ENCODE data around the gene RAD51AP2. TPM values are rescaled to one million over a fixed set of nuclear protein-coding genes. Genes with fewer than 3 reads are reported as not detected.

Gene RAD51AP2
- total and polyA plus RNA-seq, 3 donors from 2014 or later, result 2.7 to 22.7 (median 11.1) TPM

- TF ChIP-seq, protein P1, sequence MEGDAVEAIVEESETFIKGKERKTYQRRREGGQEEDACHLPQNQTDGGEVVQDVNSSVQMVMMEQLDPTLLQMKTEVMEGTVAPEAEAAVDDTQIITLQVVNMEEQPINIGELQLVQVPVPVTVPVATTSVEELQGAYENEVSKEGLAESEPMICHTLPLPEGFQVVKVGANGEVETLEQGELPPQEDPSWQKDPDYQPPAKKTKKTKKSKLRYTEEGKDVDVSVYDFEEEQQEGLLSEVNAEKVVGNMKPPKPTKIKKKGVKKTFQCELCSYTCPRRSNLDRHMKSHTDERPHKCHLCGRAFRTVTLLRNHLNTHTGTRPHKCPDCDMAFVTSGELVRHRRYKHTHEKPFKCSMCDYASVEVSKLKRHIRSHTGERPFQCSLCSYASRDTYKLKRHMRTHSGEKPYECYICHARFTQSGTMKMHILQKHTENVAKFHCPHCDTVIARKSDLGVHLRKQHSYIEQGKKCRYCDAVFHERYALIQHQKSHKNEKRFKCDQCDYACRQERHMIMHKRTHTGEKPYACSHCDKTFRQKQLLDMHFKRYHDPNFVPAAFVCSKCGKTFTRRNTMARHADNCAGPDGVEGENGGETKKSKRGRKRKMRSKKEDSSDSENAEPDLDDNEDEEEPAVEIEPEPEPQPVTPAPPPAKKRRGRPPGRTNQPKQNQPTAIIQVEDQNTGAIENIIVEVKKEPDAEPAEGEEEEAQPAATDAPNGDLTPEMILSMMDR (IDR thresholded peaks at IDR 0.05), result no peak
- no peak for TF ChIP-seq POLR2A (IDR thresholded peaks at IDR 0.05)
- H3K4me3 ChIP-seq, result no peak overlapping the region
- H3K4me1 ChIP-seq, result no peaks in the 10 kb centered on the region
- intact Hi-C loops (cut with DNase I; ENCODE audit: low total_unique reads), result no loop called here
- H3K27me3 ChIP-seq, result no peaks in the 10 kb centered on the region
- H3K36me3 ChIP-seq (ENCODE audit: low read depth, missing control alignments), result no peaks in the 10 kb centered on the region
- H3K27ac ChIP-seq, result no peak overlapping the region
- no peaks in the 10 kb centered on the region for H3K9me3 ChIP-seq
- WGBS, 2 donors, result 71 to 93% methylated on average over 2 of the region's 2 CpGs
- DNase-seq, result no peak
These were observed 38.4 kb downstream of the RAD51AP2 start for GRCh38 chr2:17479875-17480274.

- no peak for TF ChIP-seq POLR2A (IDR thresholded peaks at IDR 0.05)
- TF ChIP-seq, protein P1 (IDR thresholded peaks at IDR 0.05), result no peak
- no peaks in the 10 kb centered on the region for H3K4me1 ChIP-seq
- H3K36me3 ChIP-seq (ENCODE audit: low read depth, missing control alignments), result no peaks in the 10 kb centered on the region
- no peak overlapping the region for H3K27ac ChIP-seq
- intact Hi-C loops (cut with DNase I; ENCODE audit: low total_unique reads), result no loop called here
- no peak for DNase-seq
- no peaks in the 10 kb centered on the region for H3K9me3 ChIP-seq
- no peak overlapping the region for H3K4me3 ChIP-seq
- no peaks in the 10 kb centered on the region for H3K27me3 ChIP-seq
- 67 to 74% methylated on average over 2 of the region's 2 CpGs for WGBS, 2 donors
These were observed 41.4 kb downstream of the RAD51AP2 start for GRCh38 chr2:17476830-17477229.

DNA sequence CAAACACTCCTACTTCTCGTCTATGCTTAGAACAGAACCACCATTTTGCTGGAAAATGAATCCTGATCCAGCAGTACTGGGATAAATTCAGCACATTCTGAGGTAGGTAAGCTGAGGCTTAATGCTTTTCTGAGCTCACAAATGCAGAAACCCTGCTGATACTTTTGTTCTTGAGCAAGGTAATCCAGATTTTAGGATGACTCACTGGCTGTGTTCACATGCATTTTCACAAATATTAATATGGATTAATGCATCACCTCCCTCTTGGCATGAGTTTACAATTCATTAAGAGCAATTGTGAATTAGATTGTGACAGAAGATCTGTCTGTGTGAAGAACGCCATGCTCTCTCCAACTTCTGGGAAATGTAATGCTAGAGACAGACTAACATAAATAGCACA, 42.2 kb downstream of the RAD51AP2 start:
- H3K9me3 ChIP-seq, result no peaks in the 10 kb centered on the region
- no peaks in the 10 kb centered on the region for H3K36me3 ChIP-seq (ENCODE audit: low read depth, missing control alignments)
- WGBS, 2 donors, result 77 to 80% methylated on average over 2 of the region's 2 CpGs
- no peak overlapping the region for H3K27ac ChIP-seq
- no peaks in the 10 kb centered on the region for H3K4me1 ChIP-seq
- H3K4me3 ChIP-seq, result no peak overlapping the region
- no peak for DNase-seq
- intact Hi-C loops (cut with DNase I; ENCODE audit: low total_unique reads), result no loop called here
- TF ChIP-seq, protein P1 (IDR thresholded peaks at IDR 0.05), result no peak
- no peak for TF ChIP-seq POLR2A (IDR thresholded peaks at IDR 0.05)
- no peaks in the 10 kb centered on the region for H3K27me3 ChIP-seq

DNA sequence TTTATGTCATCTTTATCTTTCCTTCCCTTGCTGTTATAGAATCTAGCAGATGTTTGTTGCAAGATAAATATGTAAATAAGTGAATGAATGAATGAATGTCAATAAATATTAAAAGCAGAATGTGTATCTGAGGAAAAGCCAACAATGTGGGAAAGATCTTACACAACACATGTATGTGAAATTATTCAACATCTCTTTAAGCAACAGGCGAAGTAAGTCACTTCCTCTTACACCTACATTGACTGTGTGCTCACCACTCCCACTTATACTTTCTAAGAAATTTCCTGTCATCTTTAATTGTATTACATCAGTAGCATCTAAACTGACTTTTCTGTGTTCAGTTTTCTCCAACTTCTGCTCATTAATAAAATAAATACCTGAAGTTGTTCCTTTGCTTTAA, 43.0 kb downstream of the RAD51AP2 start:
- intact Hi-C loops (cut with DNase I; ENCODE audit: low total_unique reads), result no loop called here
- DNase-seq, result no peak

DNA sequence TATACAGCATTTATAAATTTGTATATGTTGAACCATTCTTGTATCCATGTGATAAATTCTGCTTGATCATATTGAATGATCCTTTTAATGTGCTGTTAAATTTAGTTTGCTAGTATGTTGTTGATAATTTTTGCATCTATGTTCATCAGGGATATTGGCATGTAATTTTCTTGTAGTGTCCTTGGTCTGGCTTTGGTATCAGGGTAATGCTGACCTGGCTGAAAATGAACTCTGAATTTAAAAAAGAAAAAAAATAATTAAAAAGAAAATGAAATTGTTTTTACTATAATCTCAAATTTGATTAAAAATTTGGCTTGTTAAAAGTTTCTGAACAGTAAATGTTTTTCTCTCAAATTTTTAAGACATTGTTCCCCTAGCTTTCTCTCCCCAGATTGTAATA, 46.3 kb downstream of the RAD51AP2 start:
- DNase-seq, result no peak
- no peaks in the 10 kb centered on the region for H3K36me3 ChIP-seq (ENCODE audit: low read depth, missing control alignments)
- no peaks in the 10 kb centered on the region for H3K4me1 ChIP-seq
- H3K9me3 ChIP-seq, result no peaks in the 10 kb centered on the region
- TF ChIP-seq, protein P1 (IDR thresholded peaks at IDR 0.05), result no peak
- no peak for TF ChIP-seq POLR2A (IDR thresholded peaks at IDR 0.05)
- intact Hi-C loops (cut with DNase I; ENCODE audit: low total_unique reads), result no loop called here
- no peaks in the 10 kb centered on the region for H3K27me3 ChIP-seq
- no peak overlapping the region for H3K27ac ChIP-seq
- H3K4me3 ChIP-seq, result no peak overlapping the region

More for the DNA sequence above, 43.0 kb downstream of the RAD51AP2 start:
- H3K27ac ChIP-seq, result no peak overlapping the region
- WGBS, 2 donors, result 89 to 92% methylated on average over 1 of the region's 1 CpG
- no peaks in the 10 kb centered on the region for H3K36me3 ChIP-seq (ENCODE audit: low read depth, missing control alignments)
- no peaks in the 10 kb centered on the region for H3K27me3 ChIP-seq
- no peak overlapping the region for H3K4me3 ChIP-seq
- no peaks in the 10 kb centered on the region for H3K4me1 ChIP-seq
- no peaks in the 10 kb centered on the region for H3K9me3 ChIP-seq
- TF ChIP-seq, protein P1 (IDR thresholded peaks at IDR 0.05), result no peak
- no peak for TF ChIP-seq POLR2A (IDR thresholded peaks at IDR 0.05)

All from testis (tissue), 3 donors.